Lower leg skin (tissue), 4 donors: Measurements from ENCODE around the gene CAPG. TPM values are rescaled to one million over a fixed set of nuclear protein-coding genes. Genes with fewer than 3 reads are reported as not detected.

Experiments used
- DNase-seq, 2 donors: peaks; one replicate each; pipeline ENCODE4 v3.0.0-alpha.2; 2019; ENCODE audit warnings: low spot score in 2 of 2
- H3K4me3 ChIP-seq: fragments of 200-600 bp; sonication (generic); 2 replicates; pipeline ENCODE4 v1.5.1; 2017; ENCODE audit warnings: mild to moderate bottlenecking, low read depth; ENCODE audit not compliant: poor library complexity, severe bottlenecking
- POLR2A ChIP-seq, 2 donors: fragments of 450-650 bp; IDR thresholded peaks; one replicate each; pipeline ENCODE4 v1.6.1; 2016 to 2017; ENCODE audit warnings: antibody characterized with exemption in 2 of 2, mild to moderate bottlenecking in 1 of 2, moderate library complexity in 1 of 2
- WGBS, 2 donors: methylation state at CpG; one replicate each; pipeline ENCODE4 v1.1.5; 2018; 5-methylcytosine and 5-hydroxymethylcytosine counted together
- intact Hi-C: fragments of 100-400 bp; cut with DNase I; formaldehyde crosslinking; loops from one replicate; pipeline ENCODE4 v1.15.0; 2023; ENCODE audit warnings: low total_unique reads
- total RNA-seq, 4 donors: library from RNA; depleted of rRNA; stranded (reverse); fragments of >200 nt; gene quantifications; one replicate each; pipeline ENCODE4 v1.1.0, GENCODE V29; 2016
- TF ChIP-seq, protein P1 (sequence below), 3 donors: fragments of 450-650 bp; IDR thresholded peaks; one replicate each; pipeline ENCODE4 v1.5.1; 2016; ENCODE audit warnings: antibody characterized with exemption in 3 of 3, mild to moderate bottlenecking in 3 of 3, moderate library complexity in 2 of 3

Gene CAPG
- total RNA-seq, 4 donors from 2014 or later: 177 to 272 (median 232) TPM

DNA sequence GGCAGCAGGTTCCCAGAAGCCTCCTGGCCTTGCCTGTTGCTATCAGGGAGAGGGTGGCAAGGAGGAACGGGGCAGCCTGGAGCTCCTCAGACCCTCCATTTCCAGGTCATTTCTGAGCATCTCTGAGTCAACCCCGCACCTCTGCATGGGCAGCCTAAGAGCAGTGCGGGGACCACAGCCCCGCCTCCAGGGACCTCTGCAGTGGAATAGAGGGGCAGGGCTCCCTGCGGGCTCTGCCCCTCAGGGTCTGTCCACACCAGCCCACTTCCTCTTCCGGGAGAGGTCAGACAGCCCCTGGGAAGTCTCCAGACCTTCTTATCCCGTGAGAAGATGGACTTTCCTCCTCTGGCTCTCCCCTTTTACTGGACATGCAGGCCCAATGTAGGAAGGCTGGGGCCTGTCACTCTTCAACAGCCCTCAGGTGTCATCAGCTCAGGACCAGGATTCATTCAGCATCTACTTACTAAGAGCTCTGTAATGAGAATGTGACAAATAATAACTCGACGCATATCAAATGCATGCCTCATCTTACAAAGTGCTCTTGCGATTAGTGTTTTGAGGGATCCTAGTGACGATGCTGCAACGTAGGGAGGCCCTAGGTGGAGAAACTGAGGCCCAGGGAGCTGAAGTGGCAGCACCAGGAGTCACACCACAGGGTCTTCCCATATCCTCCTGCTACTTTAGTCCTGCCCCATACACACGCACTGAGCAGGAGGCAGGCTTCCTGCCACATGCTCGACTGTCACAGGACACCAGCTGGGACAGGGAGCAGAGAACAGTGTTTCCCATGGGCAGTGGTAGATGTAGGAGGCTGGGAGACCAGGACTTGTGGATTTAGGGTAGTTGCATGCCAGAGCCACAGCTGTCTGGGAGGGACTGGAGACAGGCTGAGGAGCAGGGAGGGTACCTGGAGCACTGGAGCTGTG, 36.4 kb upstream of the CAPG start:
- intact Hi-C loops: no loop called here
- 77 to 81% methylated on average over 14 of the region's 14 CpGs for WGBS, 2 donors
- no peak for DNase-seq
- H3K4me3 ChIP-seq: no peak overlapping the region
- TF ChIP-seq POLR2A (IDR thresholded peaks at IDR 0.05): no peak
- TF ChIP-seq, protein P1, sequence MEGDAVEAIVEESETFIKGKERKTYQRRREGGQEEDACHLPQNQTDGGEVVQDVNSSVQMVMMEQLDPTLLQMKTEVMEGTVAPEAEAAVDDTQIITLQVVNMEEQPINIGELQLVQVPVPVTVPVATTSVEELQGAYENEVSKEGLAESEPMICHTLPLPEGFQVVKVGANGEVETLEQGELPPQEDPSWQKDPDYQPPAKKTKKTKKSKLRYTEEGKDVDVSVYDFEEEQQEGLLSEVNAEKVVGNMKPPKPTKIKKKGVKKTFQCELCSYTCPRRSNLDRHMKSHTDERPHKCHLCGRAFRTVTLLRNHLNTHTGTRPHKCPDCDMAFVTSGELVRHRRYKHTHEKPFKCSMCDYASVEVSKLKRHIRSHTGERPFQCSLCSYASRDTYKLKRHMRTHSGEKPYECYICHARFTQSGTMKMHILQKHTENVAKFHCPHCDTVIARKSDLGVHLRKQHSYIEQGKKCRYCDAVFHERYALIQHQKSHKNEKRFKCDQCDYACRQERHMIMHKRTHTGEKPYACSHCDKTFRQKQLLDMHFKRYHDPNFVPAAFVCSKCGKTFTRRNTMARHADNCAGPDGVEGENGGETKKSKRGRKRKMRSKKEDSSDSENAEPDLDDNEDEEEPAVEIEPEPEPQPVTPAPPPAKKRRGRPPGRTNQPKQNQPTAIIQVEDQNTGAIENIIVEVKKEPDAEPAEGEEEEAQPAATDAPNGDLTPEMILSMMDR (IDR thresholded peaks at IDR 0.05): no peak

DNA sequence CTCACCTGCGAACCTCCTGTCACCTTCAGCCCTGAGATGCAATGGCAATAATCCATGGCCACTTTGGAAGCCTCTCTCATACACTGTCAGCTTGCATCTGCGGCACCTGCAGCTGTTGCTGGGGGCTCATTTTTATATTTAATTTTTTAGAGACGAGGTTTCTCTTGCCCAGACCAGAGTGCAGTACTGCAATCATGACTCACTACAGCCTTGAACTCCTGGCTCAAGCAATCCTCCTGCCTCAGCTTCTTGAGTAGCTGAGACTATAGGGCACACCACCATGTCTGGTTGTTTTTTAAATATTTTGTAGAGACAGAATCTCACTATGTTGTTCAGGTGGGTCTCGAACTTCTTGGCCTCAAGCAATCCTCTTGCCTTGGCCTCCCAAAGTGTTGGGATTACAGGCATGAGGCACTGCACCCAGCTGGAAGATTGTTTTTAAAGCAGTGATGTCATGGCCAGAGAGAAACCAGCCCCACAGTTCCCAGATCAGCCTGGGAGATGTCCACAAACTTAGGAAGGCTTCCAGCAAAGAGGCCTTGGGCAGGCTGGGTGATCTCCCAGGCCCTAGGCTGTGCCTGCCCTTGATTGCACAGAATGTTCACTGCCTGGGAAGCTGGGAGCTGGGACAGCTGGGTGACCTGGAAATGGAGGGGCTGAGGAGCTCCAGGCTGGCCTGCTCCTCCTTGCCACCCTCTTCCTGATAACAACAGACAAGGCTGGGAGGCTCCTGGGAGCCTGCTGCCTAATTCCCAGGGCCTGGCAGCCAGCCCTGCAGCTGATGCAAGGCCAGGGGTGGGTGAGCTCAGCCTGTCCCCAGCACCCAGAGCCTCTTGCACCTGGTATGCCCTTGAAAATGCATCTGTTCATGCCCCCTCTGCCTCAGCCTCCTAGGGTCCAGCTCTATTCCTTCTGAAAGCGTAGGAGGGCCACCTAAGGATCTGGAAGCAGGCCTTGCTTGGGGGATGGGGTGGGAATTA, 35.4 kb upstream of the CAPG start:
- WGBS, 2 donors: 89 to 91% methylated on average over 5 of the region's 5 CpGs
- no peak for DNase-seq
- intact Hi-C loops: no loop called here

DNA sequence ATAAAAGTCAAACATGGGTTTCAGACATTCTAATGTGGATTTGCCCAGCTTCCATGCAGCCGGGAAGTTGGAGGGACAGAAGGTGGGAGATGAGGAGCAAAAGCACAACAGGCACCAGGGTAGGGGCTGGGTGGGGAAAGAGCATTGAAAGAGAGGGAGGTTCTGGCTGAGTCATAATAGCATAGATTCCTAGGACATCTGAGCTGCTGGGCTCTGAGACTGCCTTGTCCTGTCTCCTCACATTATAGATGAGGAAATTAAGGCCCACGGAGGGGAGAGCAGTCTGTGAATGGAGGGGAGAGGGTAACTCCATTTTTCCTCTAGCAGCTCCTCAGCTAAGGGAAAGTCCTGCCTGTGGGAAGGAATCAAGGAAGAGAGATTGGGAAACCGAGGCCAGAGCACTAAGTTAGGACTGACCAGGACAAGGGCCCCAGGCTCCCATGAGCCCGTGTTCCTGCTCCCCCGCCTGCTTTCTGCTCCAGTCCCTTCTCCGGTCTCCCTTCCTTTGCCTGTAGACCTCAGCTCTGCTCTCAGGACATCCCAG, 34.5 kb upstream of the CAPG start:
- TF ChIP-seq, protein P1 (IDR thresholded peaks at IDR 0.05): no peak
- TF ChIP-seq POLR2A (IDR thresholded peaks at IDR 0.05): no peak
- no peak overlapping the region for H3K4me3 ChIP-seq
- intact Hi-C loops: no loop called here
- no peak for DNase-seq
- 87 to 92% methylated on average over 6 of the region's 6 CpGs for WGBS, 2 donors

More for the DNA sequence above, 35.4 kb upstream of the CAPG start:
- TF ChIP-seq POLR2A (IDR thresholded peaks at IDR 0.05): no peak
- TF ChIP-seq, protein P1 (IDR thresholded peaks at IDR 0.05): no peak
- H3K4me3 ChIP-seq: no peak overlapping the region

DNA sequence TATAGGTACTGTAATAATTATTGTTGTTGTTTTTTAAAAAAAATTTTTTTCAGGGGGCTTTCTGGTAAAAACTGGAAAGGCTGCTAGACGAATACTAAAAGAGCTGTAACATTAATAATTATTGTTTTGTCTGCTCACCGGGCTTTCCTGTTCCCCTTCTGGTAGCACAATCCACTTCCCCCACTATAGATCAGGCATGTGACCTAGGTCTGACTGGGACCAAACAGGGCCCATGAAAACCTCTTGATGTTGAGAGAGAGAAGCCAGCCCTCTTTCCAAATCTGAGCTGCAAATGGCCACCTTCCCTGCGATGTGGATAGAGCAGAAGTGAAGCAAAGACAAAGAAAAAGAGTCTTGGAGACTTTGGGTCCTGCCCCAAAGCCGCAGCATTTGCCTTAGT, 31.7 kb upstream of the CAPG start:
- no peak overlapping the region for H3K4me3 ChIP-seq
- TF ChIP-seq, protein P1 (IDR thresholded peaks at IDR 0.05): no peak
- TF ChIP-seq POLR2A (IDR thresholded peaks at IDR 0.05): no peak
- 79 to 83% methylated on average over 4 of the region's 4 CpGs for WGBS, 2 donors
- DNase-seq: no peak
- intact Hi-C loops: no loop called here

DNA sequence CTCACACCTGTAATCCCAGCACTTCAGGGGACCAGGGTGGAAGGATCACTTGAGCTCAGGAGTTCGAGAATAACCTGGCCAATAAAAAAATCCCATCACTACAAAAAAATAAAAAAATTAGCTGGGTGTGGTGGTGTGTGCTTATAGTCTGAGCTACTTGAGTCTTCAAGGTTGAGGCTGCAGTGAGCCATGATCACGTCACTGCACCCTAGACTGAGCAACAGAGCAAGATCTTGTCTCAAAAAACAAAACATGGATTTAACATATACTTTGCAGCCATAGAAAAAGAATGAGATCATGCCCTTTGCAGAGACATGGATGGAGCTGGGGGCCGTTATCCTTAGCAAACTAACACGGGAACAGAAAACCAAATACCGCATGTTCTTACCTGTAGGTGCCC, 30.6 kb upstream of the CAPG start:
- WGBS, 2 donors: 73% methylated on average over 5 of the region's 5 CpGs
- H3K4me3 ChIP-seq: no peak overlapping the region
- no peak for DNase-seq
- intact Hi-C loops: no loop called here
- TF ChIP-seq POLR2A (IDR thresholded peaks at IDR 0.05): no peak
- TF ChIP-seq, protein P1 (IDR thresholded peaks at IDR 0.05): no peak
